Activated gamma-delta T cell treated with Interleukin-2 at 50 U/mL for 16 hours (primary cell): ENCODE data around the gene TMEM59.
"Not testable (repeated sequence)": the region's sequence is repeated elsewhere in the genome, so short reads cannot be mapped to it uniquely, and the experiment has no call there.

ENCODE experiments used
- DNase-seq: peaks from one replicate; pipeline ENCODE4 v3.0.0-alpha.2; 2020

Gene TMEM59

GRCh38 chr1:54052431-54052933 lies 522 bp downstream of the TMEM59 start:
- peak; percentile 8 for DNase-seq

GRCh38 chr1:54051933-54052430 lies 1.0 kb downstream of the TMEM59 start:
- DNase-seq: no peak

GRCh38 chr1:54050435-54050834 lies 2.6 kb downstream of the TMEM59 start:
- not testable (repeated sequence) for DNase-seq

DNA sequence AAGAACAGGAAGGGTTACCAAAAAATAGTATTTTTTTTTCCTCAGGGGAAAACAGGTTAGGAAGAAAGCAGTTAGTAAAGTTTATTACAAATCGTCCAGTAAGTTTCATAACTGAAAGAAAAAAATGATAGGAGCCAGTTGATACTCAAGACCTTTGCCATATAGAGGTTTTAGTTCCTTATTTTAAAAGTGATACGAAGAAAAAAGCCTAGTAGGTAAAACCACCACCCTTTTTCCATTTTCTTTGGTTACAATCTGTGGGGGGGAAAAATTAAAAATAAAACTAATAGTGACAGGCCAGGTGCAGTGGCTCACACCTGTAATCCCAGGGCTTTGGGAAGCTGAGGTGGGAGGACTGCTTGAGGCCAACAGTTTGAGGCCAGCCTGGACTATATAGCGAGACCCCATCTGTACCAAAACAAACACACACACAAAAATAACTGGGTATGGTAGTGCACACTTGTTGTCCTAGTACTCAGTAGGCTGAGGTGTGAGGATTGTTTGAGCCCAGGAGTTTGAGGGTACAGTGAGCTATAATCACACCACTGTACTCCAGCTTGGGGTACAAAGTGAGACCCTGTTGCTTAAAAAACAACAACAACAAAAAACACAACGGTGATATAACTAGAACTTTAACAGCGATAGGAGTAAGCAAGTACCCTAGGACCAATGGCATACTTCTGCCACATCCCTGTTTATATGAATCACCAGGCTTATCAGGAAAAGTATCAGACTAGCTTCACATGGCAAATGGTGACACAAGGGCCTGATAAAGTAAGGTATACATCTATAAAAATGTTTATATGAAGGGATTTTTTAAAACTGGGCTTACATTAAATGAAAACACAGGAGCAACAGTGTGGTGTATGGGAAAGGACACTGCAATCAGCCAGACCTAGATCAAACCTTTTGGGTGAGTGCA lies 5.4 kb downstream of the TMEM59 start:
- DNase-seq: no peak

DNA sequence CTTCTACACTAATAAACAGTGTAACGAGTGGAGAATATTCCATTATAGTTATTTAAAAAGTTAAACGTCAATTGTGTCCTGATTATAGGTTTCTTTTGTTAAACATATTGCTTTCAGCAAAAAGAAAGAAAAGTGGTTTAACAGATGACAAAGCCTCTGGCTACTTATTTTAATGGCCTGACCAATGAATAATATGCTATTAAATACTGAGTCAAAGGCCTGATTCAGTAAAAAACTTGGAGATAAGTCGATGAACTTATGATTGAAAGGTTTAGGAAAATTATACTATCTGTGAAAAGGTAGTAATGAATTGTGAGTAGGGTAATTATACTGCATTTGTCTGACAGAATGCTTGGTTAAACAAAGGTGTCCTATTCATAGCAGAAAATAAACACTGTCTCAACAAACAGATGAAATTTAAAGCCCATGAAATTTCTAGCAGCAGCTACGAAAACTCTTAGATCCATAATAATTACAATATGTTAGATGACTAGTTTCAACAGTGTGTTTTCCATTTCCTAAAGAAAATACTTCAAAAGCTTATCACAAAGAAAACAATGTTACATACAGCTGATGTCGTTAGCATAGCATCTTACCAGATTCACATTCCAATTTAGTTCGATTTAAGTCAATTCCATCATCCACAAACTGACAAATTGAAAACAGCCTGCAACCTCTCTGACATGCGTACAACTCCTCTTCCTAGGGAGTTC lies 6.2 kb downstream of the TMEM59 start:
- no peak for DNase-seq

DNA sequence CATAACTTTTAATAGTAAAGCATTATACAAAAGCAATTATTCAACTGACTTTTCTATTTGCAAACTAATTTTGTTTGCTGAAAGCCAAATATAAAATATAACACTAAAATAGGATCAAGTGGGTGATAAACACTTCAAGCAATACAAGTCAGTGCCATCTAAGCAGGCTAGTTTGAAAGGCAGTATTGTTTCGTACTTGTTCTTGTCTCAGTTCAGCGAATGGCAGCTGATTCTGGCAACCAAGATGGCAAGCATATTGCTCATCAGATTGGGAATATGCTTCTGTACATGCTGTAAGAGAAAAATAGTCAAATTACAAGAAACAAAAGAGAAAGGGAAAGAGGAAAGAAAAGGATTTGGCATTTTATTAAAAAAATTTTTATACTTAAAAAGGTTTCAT lies 7.5 kb downstream of the TMEM59 start:
- DNase-seq: no peak

GRCh38 chr1:54041806-54042205 lies 11.2 kb downstream of the TMEM59 start:
- no peak for DNase-seq

- no peak for DNase-seq
Observed at GRCh38 chr1:54037476-54037875, 15.5 kb downstream of the TMEM59 start.

- no peak for DNase-seq
Observed at GRCh38 chr1:54028306-54029251, 24.4 kb downstream of the TMEM59 start.

DNA sequence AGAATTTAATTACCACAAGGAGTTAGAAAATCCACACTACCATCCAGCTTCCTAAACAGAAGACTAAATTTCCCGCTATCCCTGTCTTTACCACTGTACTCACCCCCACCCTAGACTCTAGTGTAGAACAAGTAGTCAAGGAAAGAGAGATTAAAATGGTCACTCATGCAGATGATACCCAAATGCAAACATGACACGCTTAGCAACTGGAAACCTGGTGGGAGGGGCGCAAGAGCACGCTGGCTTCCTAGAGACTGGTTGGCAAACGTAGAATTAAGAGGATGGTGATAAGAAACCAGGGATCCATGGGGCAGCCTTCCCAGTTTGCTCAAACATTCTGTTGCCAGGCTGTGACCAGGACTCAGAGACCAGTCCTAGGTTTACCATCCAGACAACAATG lies 25.2 kb downstream of the TMEM59 start:
- DNase-seq: no peak

DNA sequence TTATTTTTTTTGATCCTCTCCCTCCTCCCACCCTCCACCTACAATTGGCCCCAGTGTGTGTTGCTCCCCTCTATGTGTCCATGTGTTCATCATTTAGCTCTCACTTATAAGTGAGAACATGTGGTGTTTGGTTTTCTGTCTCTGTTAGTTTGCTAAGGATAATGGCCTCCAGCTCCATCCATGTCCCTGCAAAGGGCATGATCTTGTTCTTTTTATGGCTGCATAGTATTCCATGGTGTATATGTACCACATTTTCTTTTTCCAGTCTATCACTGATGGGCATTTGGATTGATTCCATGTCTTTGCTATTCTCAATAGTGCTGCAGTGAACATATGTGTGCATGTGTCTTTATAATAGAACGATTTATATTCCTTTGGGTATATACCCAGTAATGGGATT lies 28.2 kb downstream of the TMEM59 start:
- DNase-seq: not testable (repeated sequence)

- no peak for DNase-seq
Observed at GRCh38 chr1:54024358-54024757, 28.6 kb downstream of the TMEM59 start.

GRCh38 chr1:54019562-54020176 lies 33.3 kb downstream of the TMEM59 start:
- not testable (repeated sequence) for DNase-seq

GRCh38 chr1:54018635-54019034 lies 34.4 kb downstream of the TMEM59 start:
- DNase-seq: no peak

- DNase-seq: no peak
Observed at GRCh38 chr1:54017979-54018378, 35.0 kb downstream of the TMEM59 start, which contains the start of gene LDLRAD1. Gene LDLRAD1 (minus strand): TSS chr1:54018186. CDS start chr1:54018112, 74 bp downstream.

DNA sequence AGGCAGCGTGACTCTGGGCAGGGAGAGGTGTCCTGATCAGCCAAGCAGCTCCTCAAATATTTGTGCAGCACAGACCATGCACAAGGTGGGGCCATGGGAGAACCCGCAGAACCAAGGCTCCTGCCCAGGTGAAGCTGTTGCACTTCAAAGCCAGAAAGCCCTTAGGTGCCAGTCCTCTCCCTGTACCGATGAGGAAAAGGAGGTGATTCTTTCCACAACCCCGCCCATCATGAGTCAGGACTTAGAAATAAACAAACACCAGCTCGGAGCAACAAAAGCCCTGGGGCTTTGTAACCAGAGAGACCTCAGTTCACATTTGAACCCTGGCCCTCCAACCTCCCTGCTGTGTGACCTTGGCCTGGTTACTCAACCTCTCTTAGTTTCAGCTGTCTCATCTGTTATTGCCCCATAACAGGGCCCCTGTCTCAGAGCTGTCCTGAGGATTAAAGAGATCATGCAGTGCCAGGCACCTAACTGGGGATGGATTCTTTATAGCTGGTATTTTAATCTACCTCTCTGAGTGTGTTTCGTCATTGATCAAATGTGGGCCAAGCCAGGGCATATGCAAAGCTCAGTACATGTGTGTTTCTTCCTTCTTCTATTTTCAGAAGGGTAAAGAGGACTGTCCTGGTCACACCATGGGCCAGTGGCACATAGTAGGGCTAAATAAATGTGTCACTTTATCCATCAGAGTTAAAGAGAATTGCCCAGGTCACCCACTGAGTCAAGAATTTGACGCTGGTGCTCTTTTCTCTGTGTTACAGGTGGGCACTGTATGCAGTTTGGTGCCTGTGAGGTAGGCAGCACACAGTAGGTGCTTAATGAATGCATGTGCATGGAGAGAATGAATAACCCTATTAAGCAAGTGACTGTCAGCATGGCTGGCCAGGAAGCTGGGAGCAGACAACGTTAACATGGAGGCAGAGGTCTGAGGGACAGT lies 36.4 kb downstream of the TMEM59 start:
- no peak for DNase-seq

DNA sequence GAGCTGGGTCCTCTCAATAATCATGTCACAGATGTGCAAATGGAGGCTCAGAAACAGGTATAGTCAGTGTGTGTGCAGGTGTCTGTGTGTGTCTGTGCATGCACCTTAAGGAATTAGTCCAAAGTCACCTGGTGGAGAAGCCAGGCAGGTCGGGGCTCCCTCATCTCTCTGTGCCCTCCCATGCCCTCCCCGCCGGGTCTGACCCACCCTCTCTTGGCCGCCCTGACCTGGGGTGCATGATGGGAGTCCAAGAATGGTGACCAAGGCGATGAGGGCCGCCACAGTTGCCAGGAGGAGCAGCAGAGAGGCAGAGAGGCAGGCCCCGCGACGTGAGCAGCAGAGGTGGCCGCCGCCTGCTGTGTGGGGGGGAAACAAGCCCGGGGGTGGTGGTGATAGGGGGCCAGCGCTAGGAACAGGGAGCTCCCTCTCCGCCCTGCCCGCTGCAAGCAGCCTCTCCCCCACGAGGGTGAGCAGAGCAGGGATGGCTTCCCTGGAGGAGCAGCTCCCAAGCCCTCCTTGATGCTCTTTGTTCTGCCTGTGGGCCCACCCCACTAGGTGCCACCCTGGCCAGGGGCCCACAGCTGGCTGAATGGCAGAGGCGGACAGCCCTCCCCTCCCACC lies 38.9 kb downstream of the TMEM59 start:
- DNase-seq: no peak

DNA sequence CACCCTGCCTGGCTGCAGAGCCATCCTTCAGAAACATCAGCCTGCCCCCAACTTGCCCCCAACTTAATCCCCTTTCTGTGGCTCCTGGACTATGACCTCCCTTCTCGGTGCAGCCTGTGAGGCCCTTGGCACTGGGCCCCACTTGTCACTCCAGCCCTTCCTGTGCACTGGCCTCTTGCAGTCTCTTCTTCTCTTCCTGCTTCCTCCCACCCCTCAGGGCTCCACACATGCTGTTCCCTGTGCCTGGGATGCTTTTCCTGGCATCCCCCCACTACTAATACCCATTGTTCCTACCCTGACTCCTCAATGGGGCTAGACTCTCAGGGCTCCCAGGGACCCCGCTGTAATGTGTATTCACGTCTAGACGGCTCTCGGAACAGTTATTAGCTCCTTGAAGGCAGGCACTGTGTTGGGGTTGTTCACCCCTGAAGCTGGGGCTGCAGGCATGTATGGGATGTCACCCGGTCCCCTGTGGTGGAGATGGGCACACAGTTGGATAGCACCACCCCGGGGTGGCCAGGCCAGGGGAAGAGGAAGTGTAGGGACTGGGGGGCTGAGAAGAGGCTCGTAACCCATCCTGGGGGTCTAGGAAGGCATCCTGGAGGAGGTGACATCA lies 39.5 kb downstream of the TMEM59 start:
- no peak for DNase-seq

- no peak for DNase-seq
Observed at GRCh38 chr1:54012863-54013262, 40.1 kb downstream of the TMEM59 start.

GRCh38 chr1:54012008-54012325 lies 41.0 kb downstream of the TMEM59 start:
- no peak for DNase-seq
